Measurements from ENCODE around the gene HAND1. TPM values are rescaled to one million over a fixed set of nuclear protein-coding genes. Genes with fewer than 3 reads are reported as not detected.

HAND1 gene
- total RNA-seq, 1 donor from 2014 or later = not detected

DNA sequence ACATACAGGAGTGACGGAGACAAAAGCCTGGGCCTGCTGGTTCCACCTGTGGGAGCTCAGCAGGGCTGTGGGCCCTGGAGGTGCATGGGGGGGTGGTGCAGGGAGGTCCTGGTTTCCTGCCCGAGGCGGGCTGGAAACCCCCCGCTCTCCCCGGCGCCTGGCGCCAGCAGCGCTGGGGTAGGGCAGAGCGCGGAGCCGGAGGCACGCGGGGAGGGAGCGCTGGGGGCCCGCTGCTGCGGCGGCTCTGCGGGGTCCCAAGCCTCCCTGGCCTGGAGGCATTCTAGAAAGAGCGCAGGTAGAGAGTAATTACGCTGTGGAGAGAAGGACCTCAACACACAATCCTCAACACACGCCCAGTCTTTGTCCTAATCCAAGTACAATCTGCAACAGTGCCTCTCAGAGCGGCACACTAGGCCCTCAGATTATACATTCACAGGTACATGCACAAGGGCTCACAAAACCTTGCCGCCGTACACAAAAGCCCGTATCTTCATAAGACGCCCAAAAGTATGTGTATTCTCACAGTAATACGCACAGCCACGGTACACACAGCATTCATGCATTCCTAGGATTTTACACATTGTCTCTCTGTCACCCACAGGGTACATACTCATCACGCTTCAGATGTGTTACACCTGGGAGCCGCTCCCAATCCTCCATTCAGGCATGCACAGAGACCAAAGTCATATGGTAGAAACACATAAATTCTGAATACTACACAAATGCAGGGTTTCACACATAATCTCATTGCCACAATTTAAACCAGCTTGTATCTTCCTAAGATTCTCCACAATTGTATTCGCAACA lies 2.1 kb upstream of the HAND1 start:
- DNase-seq (ENCODE audit: low spot score) = no peak

- no peak for DNase-seq (ENCODE audit: low spot score)
Measured at GRCh38 chr5:154479160-154479943, 1.3 kb upstream of the HAND1 start.

- no peak for DNase-seq (ENCODE audit: low spot score)
Measured at GRCh38 chr5:154478752-154479159, 729 bp upstream of the HAND1 start.

DNA sequence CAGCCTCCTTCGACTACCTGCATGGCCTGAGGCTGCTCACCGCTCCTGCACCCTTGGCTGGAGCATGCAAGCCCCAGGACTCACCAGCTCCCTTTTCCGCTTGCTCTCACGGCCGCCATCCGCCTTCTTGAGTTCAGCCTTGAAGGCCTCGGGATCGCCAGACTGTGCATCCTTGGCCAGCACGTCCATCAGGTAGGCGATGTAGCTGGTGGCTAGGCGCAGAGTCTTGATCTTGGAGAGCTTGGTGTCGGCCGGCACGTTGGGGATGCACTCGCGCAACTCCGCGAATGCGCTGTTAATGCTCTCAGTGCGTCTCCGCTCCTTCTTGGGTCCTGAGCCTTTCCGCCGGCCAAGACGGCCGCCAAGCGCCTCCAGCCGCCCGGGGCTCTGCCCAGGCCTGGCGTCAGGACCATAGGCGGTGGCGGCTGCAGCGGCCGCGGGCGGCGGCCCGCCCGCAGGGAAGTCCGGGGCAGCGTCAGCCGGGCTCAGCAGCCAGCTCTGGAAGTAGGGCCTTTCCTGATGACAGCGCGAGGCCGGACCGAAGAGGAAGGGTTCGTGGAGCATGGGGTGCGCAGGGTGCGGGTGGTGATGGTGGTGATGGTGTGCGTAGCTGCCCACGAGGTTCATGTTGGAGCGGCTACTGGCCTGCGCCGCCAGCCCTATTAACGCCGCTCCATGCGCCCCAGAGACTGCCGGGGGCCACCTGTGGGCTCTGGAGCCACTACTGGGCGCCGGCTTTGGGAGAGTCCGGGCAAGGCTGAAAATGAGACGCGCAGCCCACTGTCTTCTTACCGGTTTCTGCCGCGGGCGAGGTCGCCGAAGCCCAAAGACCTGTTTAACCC lies 424 bp downstream of the HAND1 start:
- no peak for DNase-seq (ENCODE audit: low spot score)

- no peak for DNase-seq (ENCODE audit: low spot score)
Measured at GRCh38 chr5:154476354-154477205, 1.4 kb downstream of the HAND1 start.

DNA sequence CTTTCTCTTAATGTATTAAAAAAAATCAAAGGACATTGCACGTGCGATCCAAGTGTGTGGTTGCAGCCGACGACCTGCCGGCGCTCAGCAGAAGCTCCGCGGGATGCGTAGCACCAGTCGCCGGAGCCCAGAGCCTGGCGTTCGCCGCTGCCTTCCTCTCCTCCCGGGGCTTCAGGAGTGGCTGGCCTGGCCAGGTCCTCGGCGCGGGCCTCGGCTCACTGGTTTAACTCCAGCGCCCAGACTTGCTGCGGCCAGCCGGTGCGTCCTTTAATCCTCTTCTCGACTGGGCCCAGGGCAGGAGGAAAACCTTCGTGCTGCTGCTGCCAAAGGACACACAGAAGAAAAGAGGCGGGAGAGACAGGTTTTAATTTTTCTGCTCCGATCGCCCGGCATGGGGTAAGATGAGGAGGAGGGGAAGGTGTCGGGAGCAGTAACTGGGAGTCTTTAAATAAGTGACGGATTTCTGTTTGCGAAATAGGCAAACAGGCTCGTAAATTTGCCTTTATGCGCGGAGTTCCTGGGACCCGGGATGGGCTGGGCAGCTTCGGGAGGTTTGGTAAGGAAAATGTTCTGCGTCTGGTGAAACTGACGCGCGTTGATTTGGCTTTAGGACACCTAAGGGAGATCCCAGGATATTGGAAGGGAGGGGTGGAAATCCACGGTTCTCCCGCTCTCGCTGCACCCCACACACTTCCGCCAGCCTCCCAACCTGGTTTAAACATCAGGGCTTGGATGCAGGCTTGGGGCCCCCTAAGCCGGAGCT lies 2.3 kb downstream of the HAND1 start:
- DNase-seq (ENCODE audit: low spot score) = no peak

DNA sequence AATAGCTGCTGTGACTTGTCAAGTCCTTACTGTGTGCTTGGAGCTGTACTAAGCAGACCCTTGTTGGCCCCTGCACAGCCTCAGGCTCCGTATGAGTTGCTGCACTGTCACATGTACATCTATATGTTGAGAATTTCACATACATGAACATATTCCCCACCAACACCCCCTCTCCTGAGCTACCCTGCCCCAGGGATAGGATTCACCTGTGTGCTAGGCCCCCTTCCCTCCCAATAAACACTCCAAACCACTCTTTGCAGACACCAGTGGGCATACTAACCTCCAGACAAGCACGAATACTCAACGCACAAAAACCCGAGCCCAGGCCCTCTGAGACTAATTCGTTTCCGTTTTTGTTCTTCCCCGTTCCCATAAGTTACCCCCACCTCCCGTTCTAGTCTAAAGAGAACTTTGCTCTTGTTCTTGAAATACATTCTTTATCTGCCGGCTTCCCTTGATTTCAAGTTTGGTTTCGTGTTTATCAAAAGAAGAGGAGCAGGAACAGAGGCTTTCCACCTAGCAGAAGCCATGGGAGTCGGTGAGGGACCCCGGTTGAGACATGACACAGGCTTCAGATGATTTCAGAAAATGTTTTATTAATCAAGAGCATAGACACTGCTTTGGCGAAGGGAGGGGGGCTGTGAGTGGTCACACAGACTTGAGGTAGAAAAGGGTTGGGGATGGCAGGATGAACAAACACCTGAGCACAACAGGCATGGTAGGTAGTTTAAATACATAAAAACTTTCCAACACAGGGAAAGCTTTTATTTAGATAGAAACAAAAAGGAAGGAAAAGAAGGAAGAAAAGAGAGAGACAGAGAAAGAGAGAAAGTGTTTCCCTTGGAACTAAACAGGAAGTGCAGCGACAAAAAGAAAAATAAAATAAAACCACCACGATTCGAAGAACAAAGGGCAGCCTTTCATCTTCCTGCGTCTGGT lies 3.4 kb downstream of the HAND1 start:
- no peak for DNase-seq (ENCODE audit: low spot score)

DNA sequence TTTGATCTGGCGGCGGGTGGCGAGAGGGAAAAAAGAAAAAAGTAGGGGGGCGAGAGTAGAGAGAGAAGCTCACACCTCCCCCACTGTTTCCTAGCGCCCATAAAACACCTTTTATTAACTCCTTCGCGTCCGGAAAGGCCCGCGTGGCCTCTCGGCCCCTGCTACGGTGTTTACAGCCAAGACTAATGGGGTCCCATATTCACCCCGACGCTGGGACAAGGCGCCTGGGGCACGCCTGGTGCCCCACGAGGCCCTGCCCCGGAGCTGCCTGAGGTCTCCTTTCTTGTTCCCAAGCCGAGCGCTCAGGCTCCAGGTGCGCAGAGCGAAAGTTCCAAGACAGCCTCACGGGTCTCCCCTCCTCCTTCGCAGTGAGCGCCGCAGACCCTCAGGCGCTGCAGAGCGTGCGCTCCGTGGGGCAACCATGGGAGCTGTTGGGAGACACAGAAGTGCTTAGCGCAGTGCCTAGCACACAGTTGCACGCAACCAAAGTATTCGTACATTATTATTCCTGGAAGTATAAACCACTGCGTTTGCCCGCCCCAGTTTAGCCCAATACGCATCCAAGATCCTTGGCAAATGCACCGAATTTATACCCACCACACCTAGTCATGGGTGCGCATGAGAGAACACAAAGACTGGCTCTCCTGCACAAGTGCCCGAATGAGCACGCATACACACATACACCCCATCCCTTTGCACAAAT lies 4.3 kb downstream of the HAND1 start:
- no peak for DNase-seq (ENCODE audit: low spot score)

GRCh38 chr5:154472871-154473580 lies 5.0 kb downstream of the HAND1 start:
- no peak for DNase-seq (ENCODE audit: low spot score)

DNA sequence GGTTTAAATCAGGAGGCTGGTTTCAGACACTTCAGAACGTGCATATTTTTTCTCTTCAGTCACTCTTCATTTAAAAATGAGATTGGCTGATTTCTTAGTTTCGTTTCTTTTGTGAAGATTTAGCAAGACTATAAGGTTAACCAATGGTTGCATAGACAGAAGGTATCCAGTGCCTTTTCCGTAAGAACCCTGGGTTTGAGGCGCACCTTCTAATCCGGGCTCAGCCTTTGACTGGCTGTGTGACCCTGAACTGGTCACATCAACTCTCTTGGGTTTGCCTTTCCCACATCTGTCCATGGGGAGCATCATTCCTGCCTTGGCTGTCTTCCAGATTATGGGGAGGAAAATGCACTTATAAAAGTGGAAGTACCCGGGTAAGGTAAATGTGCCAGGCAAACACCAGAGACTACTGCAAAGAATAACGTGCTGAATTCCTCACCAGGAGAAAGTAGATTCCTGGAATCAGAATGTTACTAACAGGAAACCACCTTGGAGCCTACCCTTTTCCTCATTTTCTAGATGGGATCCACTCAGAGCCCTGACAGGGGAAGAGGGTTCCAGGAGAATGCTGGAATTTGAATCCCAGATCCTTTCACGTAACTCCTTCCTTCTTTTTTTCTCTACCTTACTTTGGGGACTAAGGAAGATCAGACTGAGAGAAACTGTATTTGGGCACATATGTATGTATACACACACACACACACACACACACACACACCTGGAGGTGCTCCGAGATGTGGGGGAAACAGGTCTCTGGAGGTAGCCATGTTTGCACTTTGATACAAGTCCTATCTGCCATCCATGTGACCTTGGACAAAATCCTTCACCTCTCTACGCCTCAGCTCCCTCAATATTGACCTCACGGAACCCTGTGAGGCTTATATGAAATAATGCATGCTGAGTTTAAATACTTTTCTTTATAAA lies 6.8 kb downstream of the HAND1 start:
- DNase-seq (ENCODE audit: low spot score) = no peak

DNA sequence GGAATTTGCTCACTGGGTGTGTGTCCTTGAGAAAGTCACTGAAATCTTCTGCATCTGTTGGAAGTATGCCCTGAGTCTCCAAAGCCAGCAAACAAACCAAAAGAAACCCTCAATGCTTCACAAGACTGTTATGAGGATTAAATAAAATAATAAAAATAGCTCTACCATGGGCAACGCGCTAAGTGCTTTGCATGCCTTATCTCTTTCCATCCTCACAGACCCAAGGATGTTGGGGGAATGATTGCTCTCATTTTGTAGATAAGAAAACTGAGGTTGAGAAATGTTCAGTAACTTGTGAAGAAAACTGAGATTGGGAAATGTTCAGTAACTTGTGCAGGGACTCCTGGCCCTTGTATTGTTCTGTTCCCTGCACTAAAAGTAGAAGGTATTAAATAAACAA lies 7.9 kb downstream of the HAND1 start:
- DNase-seq (ENCODE audit: low spot score) = no peak

DNA sequence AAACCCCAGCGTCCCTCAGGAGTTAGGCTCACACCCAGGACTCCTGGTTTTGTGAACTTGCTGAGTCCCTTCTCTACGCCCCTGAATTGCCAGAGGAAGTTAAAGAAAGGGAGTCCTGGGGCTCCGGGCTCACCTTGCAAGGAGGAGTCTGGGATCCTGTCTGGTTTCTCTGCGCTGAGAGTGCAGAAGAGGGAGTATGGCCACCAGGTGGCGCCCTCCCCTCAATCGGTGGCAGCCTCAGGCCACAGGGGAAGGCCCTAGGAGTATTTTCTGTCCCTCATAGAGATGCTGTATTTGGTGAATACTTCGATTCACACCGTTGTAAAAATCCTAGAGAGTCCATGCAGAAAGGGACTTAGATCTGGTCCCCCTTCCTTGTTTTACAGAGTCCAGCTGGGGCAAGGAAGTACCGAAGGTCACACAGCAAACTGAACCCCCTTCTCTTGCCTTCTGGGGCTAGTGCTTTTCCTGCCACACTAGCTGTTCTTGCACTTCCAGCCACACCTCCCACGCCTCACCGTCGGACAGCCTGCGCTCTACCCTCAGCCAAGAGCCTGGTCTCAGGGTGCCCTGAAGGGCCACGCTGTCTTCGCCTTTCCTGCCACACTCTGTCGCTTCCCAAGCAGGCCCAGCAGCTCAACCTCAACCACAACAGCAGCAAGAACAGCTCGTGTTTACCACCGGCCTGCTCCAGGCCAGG lies 10.2 kb downstream of the HAND1 start:
- no peak for DNase-seq (ENCODE audit: low spot score)

DNA sequence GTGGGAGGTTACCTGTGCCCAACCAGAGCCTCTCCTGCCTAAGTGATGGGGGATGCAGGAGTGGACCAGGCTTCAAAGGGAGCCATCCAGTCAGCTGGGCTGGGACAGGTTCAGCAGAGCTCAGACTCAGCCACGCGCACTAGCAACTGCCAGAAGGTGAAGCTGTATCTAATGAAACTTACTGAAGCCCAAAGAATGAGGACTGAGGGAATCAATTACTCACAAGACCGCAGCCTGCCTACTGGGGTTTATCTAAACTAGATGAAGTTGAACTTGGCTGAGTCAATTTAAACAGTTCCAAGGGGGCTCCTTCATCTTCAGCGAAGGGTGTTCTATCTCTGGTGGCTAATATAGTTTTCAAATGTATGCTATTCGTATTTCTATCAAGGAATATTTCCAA lies 11.4 kb downstream of the HAND1 start:
- DNase-seq (ENCODE audit: low spot score) = no peak

DNA sequence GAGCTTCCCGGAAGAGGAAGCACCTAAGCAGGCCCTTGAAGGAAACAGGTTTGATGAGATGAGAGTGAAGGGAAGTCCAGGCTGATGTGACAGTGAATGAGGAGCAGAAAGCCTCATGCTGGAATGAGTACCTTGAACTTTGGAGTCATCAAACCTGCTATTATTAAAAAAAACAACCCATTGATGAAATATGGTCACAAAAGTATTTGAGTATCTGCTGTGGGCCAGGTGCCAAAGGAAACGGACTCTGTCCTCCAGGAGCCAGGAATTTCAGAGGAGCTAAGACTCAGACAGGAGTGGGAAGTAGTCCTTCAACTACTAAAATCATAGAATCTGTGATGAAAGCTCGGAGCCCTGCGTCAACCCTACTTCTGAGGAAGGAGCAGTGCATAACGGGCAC lies 11.9 kb downstream of the HAND1 start:
- DNase-seq (ENCODE audit: low spot score) = no peak

DNA sequence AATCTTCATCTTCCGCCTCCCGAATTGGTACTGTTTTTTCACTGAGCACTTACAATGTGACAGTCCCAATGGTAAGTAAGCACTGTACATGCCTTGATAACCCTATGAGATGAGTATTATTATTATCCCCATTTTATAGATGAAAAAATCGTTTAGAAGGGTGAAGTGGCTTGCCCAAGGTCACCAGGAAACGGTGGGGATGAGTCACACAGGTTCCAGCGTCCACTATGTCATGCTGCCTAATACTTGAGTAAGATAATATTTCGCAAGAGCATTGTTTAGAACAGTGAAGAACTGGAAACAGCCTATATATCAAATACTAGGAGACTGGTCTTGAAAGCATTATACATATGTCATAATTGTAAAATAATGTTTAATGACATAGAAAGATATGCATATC lies 12.9 kb downstream of the HAND1 start:
- no peak for DNase-seq (ENCODE audit: low spot score)

DNA sequence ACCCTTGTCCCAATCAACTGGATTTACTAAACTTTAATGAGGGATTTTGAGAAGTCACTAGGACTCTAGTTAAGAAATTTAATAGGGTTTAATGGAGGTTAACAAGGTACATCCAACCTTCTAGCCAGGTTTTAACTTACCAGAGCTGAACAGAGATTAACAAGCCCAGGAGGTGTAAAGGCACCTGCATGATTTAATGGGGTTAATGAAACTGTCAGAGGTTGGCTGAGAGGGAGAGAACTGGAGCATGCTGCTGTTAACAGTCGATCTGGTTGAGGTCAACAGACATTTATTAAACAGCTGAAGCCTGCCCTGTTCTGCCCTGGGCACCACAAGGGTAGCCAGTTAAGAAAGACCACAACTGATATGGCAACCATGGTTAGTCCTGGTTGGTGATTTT lies 13.6 kb downstream of the HAND1 start:
- DNase-seq (ENCODE audit: low spot score) = no peak

Data from mesenteric fat pad (tissue), 1 donor.